Activated gamma-delta T cell treated with anti-CD3 and anti-CD28 coated beads, Interleukin-2, amount 50 U/mL, for 16 hours (primary cell): ENCODE data around the gene RNF180.
"Not testable (repeated sequence)": the region's sequence is repeated elsewhere in the genome, so short reads cannot be mapped to it uniquely, and the experiment has no call there.

Experiments used
- DNase-seq: peaks from one replicate; pipeline ENCODE4 v3.0.0-alpha.2; 2020; ENCODE audit warnings: low read depth

RNF180 gene

GRCh38 chr5:64397552-64397951, 231.9 kb downstream of the RNF180 start:
- DNase-seq, result no peak

- DNase-seq, result not testable (repeated sequence)
Observed at GRCh38 chr5:64398735-64399134, 233.1 kb downstream of the RNF180 start.

DNA sequence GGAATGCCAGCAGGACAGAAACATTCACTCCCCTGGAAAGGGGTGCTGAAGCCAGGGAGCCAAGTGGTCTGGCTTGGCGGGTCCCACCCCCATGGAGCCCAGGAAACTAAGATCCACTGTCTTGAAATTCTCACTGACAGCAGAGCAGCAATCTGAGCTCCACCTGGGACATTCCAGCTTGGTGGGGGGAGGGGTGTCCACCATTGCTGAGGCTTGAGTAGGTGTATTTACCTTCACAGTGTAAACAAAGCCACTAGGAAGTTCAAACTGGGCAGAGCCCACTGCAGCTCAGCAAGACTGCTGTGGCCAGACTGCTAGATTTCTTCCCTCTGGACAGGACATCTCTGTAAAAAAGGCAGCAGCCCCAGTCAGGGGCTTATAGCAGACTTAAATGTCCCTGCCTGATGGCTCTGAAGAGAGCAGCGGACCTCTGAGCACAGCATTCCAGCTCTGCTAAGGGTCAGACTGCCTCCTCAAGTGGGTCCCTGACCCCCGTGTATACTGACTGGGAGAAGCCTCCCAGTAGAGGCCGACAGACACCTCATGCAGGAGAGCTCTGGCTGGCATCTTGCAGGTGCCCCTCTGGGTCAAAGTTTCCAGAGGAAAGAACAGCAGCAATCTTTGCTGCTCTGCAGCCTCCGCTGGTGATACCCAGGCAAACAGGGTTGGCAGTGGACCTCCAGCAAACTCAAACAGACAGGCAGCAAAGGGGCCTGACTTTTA, 241.6 kb downstream of the RNF180 start:
- not testable (repeated sequence) for DNase-seq

DNA sequence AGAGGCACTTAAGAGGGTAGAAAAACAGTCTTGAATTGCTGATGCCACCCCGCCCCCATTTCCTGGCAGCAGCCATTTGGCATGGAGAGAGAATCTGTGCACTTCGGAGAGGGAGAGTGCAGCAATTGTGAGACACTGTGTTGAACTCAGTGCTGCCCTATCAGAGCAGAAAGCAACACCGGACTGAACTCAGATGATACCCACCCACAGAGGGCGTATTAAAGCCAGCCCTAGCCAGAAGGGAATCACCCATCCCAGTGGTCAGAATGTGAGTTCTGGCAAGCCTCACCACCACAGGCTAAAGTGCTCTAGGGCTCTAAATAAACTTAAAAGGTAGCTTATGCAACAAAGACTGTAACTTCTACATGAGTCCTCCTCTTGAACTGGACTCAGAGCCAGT, 251.7 kb downstream of the RNF180 start:
- no peak for DNase-seq

DNA sequence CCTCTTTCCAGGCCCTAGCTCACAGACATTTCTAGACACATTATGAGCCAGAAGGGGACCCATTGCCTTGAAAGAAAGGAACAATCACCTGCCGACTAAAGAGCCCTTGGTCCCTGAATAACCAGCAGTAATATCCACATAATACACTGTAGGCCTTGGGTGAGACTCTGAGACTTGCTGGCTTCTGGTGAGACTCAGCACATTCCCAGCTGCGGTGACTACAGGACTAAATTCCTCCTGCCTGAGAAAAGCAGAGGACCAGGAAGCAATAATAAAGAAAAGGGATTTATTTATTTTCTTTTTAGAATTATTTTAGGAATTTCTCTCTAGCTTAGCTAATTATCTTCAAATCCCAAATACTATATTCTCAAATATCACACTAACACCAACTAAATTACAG, 252.4 kb downstream of the RNF180 start:
- no peak for DNase-seq
